Neural cell (in vitro differentiated cells): ENCODE measurements around the gene MLKL.

Source experiments
- CTCF ChIP-seq: fragments of 450-650 bp; IDR thresholded peaks from 2 replicates; pipeline ENCODE4 v1.5.1; 2014; ENCODE audit warnings: antibody characterized with exemption, mild to moderate bottlenecking, moderate library complexity; ENCODE audit not compliant: poor library complexity, severe bottlenecking
- EP300 ChIP-seq: fragments of 450-650 bp; conservative IDR thresholded peaks from 2 replicates; pipeline ENCODE4 v1.6.1; 2014; ENCODE audit warnings: antibody characterized with exemption, mild to moderate bottlenecking, moderate library complexity; ENCODE audit not compliant: poor library complexity, severe bottlenecking
- EZH2 ChIP-seq: fragments of 200-600, 300-800 bp; shearing (Covaris generic), sonication (generic); IDR thresholded peaks from 2 replicates; pipeline ENCODE4 v1.6.1; 2014; ENCODE audit warnings: antibody characterized with exemption, low read length, borderline replicate concordance, mild to moderate bottlenecking; ENCODE audit not compliant: insufficient read depth, poor library complexity, severe bottlenecking
- MXI1 ChIP-seq: fragments of 450-650 bp; conservative IDR thresholded peaks from 2 replicates; pipeline ENCODE4 v1.6.1; 2014; ENCODE audit warnings: antibody characterized with exemption, mild to moderate bottlenecking; ENCODE audit not compliant: poor library complexity, severe bottlenecking
- POLR2AphosphoS5 ChIP-seq: IDR thresholded peaks from 2 replicates; pipeline ENCODE4 v1.6.1; 2012
- RAD21 ChIP-seq: fragments of 450-650 bp; conservative IDR thresholded peaks from 2 replicates; pipeline ENCODE4 v1.6.1; 2014; ENCODE audit warnings: antibody characterized with exemption, mild to moderate bottlenecking, moderate library complexity
- SMC3 ChIP-seq: fragments of 450-650 bp; conservative IDR thresholded peaks from 2 replicates; pipeline ENCODE4 v1.6.1; 2014; ENCODE audit warnings: antibody characterized with exemption, mild to moderate bottlenecking, moderate library complexity; ENCODE audit not compliant: poor library complexity
- TAF1 ChIP-seq: IDR thresholded peaks from 2 replicates; pipeline ENCODE4 v1.6.1; 2012; ENCODE audit warnings: low read depth

DNA sequence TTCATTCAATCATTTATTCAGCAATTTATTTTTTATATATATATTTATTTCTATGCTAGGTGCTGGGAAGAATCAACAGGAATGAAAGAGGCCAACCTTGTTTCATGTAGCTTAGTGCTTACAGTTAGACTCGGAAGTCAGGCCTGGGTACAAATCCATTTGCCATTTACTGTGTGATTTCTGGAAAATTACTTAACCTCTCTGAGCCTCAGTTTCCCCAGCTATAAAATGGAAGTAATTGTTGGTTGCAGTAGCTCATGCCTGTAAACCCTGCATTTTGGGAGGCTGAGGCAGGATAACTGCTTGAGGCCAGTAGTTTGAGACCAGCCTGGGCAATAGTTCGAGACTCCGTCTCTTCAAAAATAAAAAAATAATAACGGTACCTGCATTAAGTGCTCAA, 27.2 kb upstream of the MLKL start:
- no peak for TF ChIP-seq CTCF
- no peak for TF ChIP-seq EP300
- no peak for TF ChIP-seq MXI1
- no peak for TF ChIP-seq EZH2
- TF ChIP-seq RAD21, result no peak
- TF ChIP-seq POLR2AphosphoS5, result no peak
- no peak for TF ChIP-seq TAF1
- no peak for TF ChIP-seq SMC3
